HAP-1 (cell line): ENCODE measurements around the gene MLXIPL.

ENCODE experiments used
- DNase-seq, 2 experiments: peaks; one replicate each; pipeline ENCODE4 v3.0.0-alpha.2; 2016 to 2020; ENCODE audit warnings: low spot score in 2 of 2
- H3K27me3 ChIP-seq: fragments of 250-450 bp; sonication (Bioruptor Pico); 2 replicates; pipeline ENCODE4 v1.5.1; 2020; ENCODE audit warnings: low read depth, mild to moderate bottlenecking, moderate library complexity
- H3K36me3 ChIP-seq: fragments of 250-450 bp; sonication (Bioruptor Pico); replicated peaks from 2 replicates; pipeline ENCODE4 v1.5.1; 2020; ENCODE audit warnings: mild to moderate bottlenecking
- H3K4me1 ChIP-seq: fragments of 250-450 bp; sonication (Bioruptor Pico); 2 replicates; pipeline ENCODE4 v1.5.1; 2020; ENCODE audit warnings: mild to moderate bottlenecking
- H3K4me3 ChIP-seq: fragments of 250-450 bp; sonication (Bioruptor Pico); 2 replicates; pipeline ENCODE4 v1.5.1; 2020; ENCODE audit warnings: mild to moderate bottlenecking, moderate library complexity
- H3K9me3 ChIP-seq: fragments of 250-450 bp; sonication (Bioruptor Pico); 2 replicates; pipeline ENCODE4 v1.5.1; 2020; ENCODE audit warnings: mild to moderate bottlenecking, moderate library complexity
- in situ Hi-C: fragments of 300-500 bp; cut with MboI; formaldehyde crosslinking; loops from 3 replicates; pipeline ENCODE4 v1.14.3; 2020; ENCODE audit warnings: low sequenced_read_pairs, inconsistent platforms, mixed read lengths

Gene MLXIPL

DNA sequence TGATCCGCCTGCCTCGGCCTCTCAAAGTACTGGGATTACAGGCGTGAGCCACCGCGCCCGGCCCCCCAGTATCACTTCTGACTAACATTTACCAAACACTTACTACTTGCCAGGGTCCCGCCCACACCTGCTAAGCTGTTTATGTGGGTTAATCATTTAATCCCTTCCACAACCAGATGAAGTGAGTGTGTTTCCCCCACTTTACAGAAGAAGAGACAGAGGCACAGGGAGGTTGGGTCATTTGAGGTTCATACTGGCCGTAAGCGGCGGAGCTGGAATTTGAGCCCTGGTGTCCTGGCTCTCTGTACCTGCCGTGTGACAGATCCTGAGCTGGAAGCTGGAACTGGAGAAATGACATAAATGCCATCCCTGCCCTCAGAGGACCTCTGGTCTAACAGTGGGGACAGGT lies 28.2 kb upstream of the MLXIPL start:
- H3K36me3 ChIP-seq: no peaks in the 10 kb centered on the region
- H3K9me3 ChIP-seq: no peaks in the 10 kb centered on the region
- H3K27me3 ChIP-seq: peaks cover 5% of the 10 kb centered on the region
- peaks cover 4% of the 10 kb centered on the region for H3K4me1 ChIP-seq
- no peak for DNase-seq
- no peak overlapping the region for H3K4me3 ChIP-seq
- in situ Hi-C loops: no loop called here

DNA sequence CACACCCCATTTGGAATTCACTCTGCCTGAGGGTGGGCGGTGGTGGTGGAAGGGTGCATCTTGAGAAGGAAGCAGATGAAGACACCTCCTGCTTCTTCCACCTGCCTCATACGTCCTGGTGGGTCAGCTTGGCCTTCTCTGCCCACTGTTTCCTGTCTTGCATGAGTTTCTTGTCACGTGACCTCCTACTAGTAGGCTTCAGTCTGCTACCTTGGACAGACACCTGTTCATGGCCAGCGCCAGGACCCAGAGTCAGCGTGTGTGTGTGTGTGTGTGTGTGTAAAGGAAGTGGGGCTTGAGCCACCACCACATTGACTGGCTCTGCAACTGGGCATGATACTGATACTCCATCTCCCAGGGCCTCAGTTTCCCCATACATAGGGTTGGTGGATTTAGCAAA lies 26.2 kb upstream of the MLXIPL start:
- peaks cover 5% of the 10 kb centered on the region for H3K27me3 ChIP-seq
- H3K4me1 ChIP-seq: peaks cover 4% of the 10 kb centered on the region
- DNase-seq: no peak
- no peak overlapping the region for H3K4me3 ChIP-seq
- no peaks in the 10 kb centered on the region for H3K36me3 ChIP-seq
- in situ Hi-C loops: no loop called here
- no peaks in the 10 kb centered on the region for H3K9me3 ChIP-seq

DNA sequence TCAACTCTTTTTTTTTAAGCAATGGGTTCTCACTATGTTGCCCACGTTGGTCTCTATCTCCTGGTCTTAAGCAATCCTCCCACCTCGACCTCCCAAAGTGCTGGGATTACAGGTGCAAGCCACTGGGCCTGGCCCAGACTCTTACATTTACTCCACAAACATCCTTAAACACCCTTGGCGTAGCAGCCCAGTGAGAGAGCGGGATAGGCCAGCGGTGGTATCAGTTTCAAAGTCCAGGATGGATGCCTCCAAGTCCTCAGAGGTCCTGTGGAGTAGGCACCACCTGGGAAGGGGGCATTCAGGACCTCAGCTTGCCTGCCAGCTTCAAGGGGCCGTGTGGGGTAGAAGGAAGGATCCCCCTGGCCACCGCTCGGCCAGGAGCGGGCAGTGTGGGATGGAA lies 25.3 kb upstream of the MLXIPL start:
- H3K4me1 ChIP-seq: peaks cover 4% of the 10 kb centered on the region
- H3K36me3 ChIP-seq: no peaks in the 10 kb centered on the region
- DNase-seq: no peak
- H3K9me3 ChIP-seq: no peaks in the 10 kb centered on the region
- in situ Hi-C loops: no loop called here
- H3K27me3 ChIP-seq: peaks cover 5% of the 10 kb centered on the region
- no peak overlapping the region for H3K4me3 ChIP-seq

DNA sequence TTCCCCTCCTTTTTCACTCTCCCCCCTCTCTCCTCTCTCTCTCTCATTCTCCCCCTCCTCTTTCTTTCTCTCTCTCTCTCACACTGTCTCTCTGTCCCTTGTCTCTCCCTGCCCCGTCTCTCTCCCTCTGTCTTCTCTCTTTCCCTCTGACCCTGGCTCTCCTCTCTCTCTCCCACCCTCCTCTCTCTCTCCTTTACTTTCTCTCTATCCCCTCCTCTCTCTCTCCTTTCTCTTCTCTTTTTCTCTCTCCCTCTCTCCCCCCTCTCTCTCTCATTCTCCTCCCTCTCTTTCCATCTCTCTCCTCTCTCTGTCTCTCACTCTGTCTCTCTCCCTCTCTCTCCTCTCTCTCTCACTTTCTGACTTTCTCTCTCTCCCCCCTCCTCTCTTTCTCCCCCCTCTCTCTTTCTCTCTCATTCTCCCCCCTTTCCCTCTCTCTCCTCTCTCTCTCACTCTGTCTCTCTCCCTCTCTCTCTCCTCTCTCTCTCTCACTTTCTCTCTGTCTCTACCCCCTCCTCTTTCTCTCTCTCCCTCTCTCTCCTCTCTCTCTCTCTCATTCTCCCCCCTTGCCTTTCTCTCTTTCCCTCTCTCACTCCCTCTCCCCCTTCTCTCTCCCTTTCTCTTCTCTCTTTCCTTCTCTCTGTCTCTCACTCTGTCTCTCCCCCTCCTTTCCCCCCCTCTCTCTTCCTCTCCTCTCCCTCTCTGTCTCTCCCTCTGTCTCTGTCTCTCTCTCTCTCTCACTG lies 24.4 kb upstream of the MLXIPL start:
- no peak for DNase-seq
- no peaks in the 10 kb centered on the region for H3K9me3 ChIP-seq
- H3K4me1 ChIP-seq: peaks cover 4% of the 10 kb centered on the region
- peaks cover 5% of the 10 kb centered on the region for H3K27me3 ChIP-seq
- no peaks in the 10 kb centered on the region for H3K36me3 ChIP-seq
- H3K4me3 ChIP-seq: no peak overlapping the region
- in situ Hi-C loops: no loop called here

DNA sequence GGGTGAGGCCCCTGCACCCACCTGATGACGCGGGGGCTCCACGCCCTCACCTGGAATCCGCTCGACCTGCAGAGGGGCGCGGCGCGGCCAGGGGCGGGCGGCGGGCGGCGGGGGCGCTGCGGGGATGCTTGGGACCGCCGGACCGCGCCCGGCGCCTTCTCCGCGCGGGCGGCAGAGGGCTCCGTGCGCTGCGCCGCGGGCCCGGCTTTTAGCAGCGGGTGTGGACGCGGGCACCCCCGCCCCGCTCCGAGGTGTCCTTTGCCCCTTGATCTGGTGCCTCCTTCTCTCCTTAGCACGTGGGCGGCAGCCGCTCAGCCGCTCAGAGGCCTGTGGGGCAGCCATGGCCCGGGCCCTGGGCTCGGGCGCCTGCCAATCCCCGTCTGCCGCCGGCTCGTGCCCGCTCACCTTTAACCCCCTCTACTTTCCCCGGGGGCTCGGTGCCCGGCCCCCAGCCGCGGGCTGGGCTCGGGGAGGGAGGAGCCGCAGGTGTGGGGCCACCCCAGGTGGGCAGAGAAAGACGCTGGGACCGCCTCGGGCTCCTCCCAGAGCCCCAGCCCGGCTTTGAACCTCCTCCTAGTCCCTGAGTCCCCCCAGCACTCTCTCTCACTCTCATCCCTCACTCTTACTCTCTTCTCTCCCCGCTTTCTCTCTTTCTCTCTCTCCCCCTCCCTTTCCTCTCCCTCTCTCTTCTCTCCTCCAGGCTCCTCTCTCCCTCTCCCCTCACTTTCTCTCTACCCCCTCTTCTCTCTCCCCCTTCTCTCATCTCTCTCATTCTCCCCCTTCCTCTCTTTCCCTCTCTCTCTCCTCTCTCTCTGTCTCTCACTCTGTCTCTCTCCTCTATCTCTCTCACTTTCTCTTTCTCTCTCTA lies 23.6 kb upstream of the MLXIPL start:
- Histone ChIP-seq H3K27me3 (peaks cover 5% of the 10 kb centered on the region), H3K36me3 (no peaks in the 10 kb centered on the region), H3K4me1 (peaks cover 4% of the 10 kb centered on the region), H3K9me3 (no peaks in the 10 kb centered on the region), H3K4me3 (peak overlapping the region; percentile 36)
- peak in 1 of 2 experiments; percentile 47 for DNase-seq
- in situ Hi-C loops: no loop called here

DNA sequence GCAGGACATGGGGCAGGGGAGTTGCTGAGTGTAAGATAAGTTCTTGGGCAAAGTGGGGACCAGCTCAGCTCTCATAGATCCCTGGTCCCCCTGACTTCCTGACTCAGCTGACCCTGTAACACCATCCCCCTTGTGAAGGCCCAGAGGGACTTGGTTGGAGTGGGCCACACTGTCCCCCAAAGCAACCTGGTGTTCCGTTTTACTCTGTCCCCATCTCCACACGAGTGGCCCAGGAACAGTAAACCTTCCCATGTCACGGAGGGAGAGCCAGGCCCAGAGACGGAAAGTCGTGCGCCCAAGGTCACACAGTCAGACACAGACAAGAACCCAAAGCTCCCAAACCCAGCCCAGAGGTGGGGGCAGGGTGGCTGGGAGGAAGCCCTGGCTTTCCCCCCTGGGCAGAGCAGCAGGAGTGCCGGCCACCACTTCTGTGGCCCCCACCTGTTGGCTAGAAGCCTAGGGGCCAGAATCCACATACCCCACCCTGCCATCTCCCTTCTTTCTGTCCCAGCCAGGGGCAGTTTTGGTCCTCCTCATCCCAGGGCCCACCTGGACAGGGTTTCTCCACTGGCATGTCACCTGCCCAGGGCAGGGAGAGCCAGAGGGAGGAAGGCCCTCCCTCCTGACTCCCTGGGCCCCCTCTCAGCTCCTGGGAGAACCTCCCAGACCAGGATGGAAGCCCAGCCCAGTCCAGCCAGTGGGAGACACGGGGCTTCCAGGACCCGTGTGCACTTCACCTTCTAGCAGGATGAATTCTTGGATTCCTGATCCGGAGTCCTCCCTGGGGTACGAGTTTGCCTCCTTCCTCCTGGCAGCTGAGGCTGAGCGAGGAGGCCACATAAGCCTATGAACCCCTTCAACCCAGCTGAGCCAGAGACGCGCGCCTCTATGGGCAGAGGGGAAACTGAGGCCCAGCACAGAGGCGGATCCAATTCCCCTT lies 22.7 kb upstream of the MLXIPL start:
- in situ Hi-C loops: no loop called here
- Histone ChIP-seq H3K9me3 (no peaks in the 10 kb centered on the region), H3K4me1 (peaks cover 4% of the 10 kb centered on the region), H3K4me3 (peak overlapping the region; percentile 36), H3K36me3 (no peaks in the 10 kb centered on the region), H3K27me3 (peaks cover 5% of the 10 kb centered on the region)
- no peak for DNase-seq

DNA sequence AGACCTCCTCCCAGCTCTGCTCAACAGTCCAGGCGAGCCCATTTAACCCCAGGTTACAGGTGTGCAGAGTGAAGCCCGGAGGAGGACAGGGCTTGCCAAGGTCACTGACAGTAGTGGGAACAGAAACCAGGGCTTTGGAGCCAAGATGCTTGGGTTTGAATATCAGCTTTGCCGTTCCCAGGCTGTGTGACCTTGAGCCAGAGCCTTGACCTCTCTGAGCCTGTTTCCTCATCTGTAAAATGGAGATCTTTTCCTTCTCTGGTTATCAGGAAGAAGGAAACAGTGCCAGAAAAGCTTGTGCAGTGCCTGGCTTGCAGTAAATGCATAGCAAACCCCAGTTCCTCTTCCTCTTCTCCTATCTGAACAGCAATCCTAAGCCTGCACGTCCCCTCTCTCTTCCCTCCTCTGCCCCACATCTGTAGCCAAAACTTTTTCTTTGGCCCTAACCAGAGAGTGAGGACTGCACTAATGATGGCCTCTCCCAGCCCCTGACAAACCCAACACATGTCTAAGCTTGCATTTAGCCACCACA lies 21.4 kb upstream of the MLXIPL start:
- Histone ChIP-seq H3K9me3 (no peaks in the 10 kb centered on the region), H3K4me1 (peaks cover 4% of the 10 kb centered on the region), H3K36me3 (no peaks in the 10 kb centered on the region), H3K27me3 (peaks cover 5% of the 10 kb centered on the region), H3K4me3 (no peak overlapping the region)
- in situ Hi-C loops: no loop called here
- DNase-seq: no peak

DNA sequence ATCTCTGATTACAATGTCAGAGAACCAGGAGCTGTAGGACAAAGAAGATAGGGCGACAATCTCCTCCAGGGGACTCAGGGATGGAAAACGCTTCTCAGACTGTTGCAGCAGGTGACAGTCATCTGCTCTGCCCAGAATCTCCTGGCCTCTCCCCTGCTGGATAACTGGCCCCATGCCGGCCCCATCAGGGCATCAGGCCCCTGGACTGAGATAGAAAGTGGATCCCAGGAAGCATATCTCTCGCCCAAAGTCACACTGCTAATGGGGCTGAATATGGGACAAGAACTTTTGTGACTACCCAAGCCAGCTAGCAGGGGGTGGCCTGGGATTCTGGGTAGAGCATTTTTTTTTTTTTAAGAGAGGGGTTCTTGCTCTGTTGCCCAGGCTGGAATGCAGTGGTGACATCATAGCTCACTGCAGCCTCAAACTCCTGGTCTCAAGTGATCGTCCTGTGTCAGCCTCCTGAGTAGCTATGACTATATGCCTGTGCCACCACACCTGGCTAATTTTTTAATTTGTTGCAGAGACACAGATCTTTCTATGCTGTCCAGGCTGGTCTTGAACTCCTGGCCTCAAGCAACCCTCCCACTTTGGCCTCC lies 20.5 kb upstream of the MLXIPL start:
- Histone ChIP-seq H3K9me3 (no peaks in the 10 kb centered on the region), H3K4me1 (peaks cover 4% of the 10 kb centered on the region), H3K27me3 (peaks cover 5% of the 10 kb centered on the region), H3K4me3 (no peak overlapping the region), H3K36me3 (no peaks in the 10 kb centered on the region)
- in situ Hi-C loops: no loop called here
- no peak for DNase-seq

DNA sequence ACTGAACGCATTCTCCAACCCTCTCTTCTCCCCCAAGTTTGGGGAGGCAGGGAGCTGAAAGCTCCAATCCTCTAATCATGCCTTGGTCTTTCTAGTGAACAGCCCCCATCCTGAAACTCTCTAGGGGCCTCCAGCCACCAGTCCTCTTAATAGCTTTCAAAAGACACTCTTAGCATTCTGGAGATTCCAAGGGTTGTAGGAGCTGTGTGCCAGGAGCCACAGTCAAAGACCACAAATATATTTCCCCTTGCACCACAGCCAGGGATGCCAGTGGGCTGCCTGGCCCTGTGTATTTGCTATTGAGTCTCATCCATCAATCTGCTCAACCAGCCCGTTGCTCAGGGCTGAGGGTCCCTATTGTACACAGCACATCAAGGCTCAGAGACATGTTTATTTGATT lies 18.5 kb upstream of the MLXIPL start:
- in situ Hi-C loops: no loop called here
- Histone ChIP-seq H3K27me3 (peaks cover under 1% of the 10 kb centered on the region; the same call in 1 of the 2 replicates), H3K9me3 (no peaks in the 10 kb centered on the region), H3K4me3 (no peak overlapping the region), H3K4me1 (peaks cover under 1% of the 10 kb centered on the region; the same call in 1 of the 2 replicates), H3K36me3 (no peaks in the 10 kb centered on the region)
- DNase-seq: no peak

DNA sequence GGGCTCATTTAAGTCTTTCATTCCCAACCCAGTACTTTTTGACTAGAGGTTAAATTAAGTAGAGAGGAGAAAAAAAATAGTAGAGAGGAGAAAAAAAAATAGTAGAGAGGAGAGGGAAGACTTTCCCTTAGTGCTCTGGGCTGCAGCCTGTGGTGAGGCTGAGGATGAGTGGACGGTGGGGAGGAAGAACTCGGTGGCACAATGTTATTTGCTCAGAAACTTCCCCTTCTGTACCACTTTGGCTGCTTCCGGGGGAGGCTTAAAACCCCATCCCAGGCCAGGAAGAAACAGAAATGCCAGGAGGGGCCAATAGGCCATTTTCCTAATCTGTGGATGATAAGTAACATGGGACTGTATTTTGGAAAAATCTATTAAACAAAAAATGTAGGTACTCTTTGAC lies 14.6 kb upstream of the MLXIPL start:
- no peaks in the 10 kb centered on the region for H3K36me3 ChIP-seq
- no peaks in the 10 kb centered on the region for H3K27me3 ChIP-seq
- DNase-seq: no peak
- no peaks in the 10 kb centered on the region for H3K9me3 ChIP-seq
- no peaks in the 10 kb centered on the region for H3K4me1 ChIP-seq
- in situ Hi-C loops: no loop called here
- no peak overlapping the region for H3K4me3 ChIP-seq

DNA sequence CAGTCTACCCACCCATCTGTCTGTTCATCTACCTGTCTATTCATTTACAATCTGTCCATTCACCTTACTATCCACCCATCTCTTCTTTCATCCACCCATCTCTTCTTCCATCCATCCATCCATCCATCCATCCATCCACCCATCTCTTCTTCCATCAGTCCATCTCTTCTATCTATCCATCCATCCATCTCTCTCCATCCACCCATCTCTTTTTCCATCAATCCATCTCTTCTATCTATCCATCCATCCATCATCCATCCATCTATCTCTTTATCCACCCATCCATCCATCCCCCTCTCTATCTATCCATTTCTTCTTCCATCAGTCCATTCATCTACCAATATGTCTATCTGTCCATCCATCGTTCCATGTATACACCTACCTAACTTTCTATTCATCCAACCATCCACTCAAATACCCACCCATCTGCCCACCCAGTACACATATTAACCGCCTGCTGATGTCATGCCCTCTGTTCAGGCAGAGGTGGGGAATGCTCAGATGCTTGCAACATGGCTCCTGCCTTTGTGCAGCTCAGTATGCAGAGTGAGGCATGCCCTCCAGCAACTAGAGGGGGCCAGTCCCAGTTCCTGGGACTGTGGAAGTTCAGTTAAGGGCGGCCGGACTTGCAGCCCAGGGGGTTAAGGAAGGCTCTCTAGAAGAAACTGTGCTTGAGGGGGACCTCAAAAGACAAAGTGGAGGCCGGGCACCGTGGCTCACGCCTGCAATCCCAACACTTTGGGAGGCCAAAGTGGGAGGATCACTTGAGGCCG lies 11.3 kb upstream of the MLXIPL start:
- Histone ChIP-seq H3K27me3 (0 out of 2 replicates have a peak, but pooled peaks cover 3% of the 10 kb centered on the region), H3K4me3 (no peak overlapping the region), H3K4me1 (no peaks in the 10 kb centered on the region), H3K9me3 (no peaks in the 10 kb centered on the region), H3K36me3 (no peaks in the 10 kb centered on the region)
- DNase-seq: no peak
- in situ Hi-C loops: no loop called here

DNA sequence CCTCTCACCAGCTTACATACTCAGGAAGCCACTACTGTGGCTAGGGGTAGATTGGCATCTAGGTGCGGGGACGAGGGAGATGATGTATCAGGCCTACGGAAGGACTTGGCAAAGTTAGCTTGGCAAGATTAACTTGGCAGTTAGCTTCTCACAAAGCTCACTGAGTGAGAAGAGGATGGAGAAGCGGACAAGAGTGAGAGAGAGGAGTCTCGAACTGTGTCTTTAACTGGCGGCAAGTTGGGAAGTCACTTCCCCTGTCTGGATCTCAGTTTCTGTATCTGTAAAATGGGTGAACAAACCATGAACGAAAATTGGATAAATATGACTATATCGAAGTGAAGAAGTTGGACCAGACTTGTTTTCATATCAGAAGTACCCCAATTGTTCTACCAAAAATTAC lies 9.5 kb upstream of the MLXIPL start:
- DNase-seq: no peak
- in situ Hi-C loops: no loop called here
- Histone ChIP-seq H3K4me3 (no peak overlapping the region), H3K9me3 (no peaks in the 10 kb centered on the region), H3K27me3 (0 out of 2 replicates have a peak, but pooled peaks cover 3% of the 10 kb centered on the region), H3K4me1 (no peaks in the 10 kb centered on the region), H3K36me3 (no peaks in the 10 kb centered on the region)
